ENCODE measurements around the gene ZDHHC11B. TPM values are rescaled to one million over a fixed set of nuclear protein-coding genes. Genes with fewer than 3 reads are reported as not detected.
A peak's percentile ranks its signal among the peaks of the same experiment; 100 is the strongest.
"Not testable (repeated sequence)": the region's sequence is repeated elsewhere in the genome, so short reads cannot be mapped to it uniquely, and the experiment has no call there.

Gene ZDHHC11B
- total RNA-seq, 1 experiment from 2014 or later, result 3.8 TPM

- H3K36me3 ChIP-seq (ENCODE audit: control insufficient read depth in 1 of 2, insufficient read depth in 2 of 2, low read length in 2 of 2); H3K4me3 ChIP-seq (replicated peaks in 1 of 2; ENCODE audit: low read depth in 1 of 2, low read length in 2 of 2); intact Hi-C loops (cut with micrococcal nuclease); H3K9me3 ChIP-seq (ENCODE audit: control insufficient read depth in 1 of 2, insufficient read depth in 1 of 2, low read depth in 1 of 2, low read length in 2 of 2); H3K9ac ChIP-seq (ENCODE audit: low read length); H3K4me2 ChIP-seq (ENCODE audit: low read length); H3K9me2 ChIP-seq (ENCODE audit: insufficient read depth); H3K27ac ChIP-seq (ENCODE audit: low read depth, low read length); CTCF ChIA-PET; POLR2A ChIA-PET; RAD21 ChIA-PET (ENCODE audit: low non-redundant PET in 1 of 2, low total read pairs in 2 of 2, uncharacterized antibody in 2 of 2, unreplicated experiment in 2 of 2); BruUV-seq (replicated peaks); H2AFZ ChIP-seq (ENCODE audit: low read depth, low read length, poor library complexity, severe bottlenecking); H3K79me2 ChIP-seq (ENCODE audit: insufficient read depth, low read length); DNase-seq (ENCODE audit: low read depth, low spot score); H4K20me1 ChIP-seq (ENCODE audit: insufficient read depth); H3K4me1 ChIP-seq (ENCODE audit: control insufficient read depth in 1 of 2, insufficient read depth in 2 of 2, low read length in 2 of 2); H3K27me3 ChIP-seq (ENCODE audit: insufficient read depth, low read length): not testable (repeated sequence)
- peak; percentile 26; the same call in 1 of the 2 replicates for TF ChIP-seq RAD21 (IDR thresholded peaks at IDR 0.05; ENCODE audit: low read depth)
- ATAC-seq, result peak; percentile 70; the same call in 1 of the 2 replicates
These were observed 41.0 kb upstream of the ZDHHC11B start for GRCh38 chr5:825544-825943.

- H3K4me2 ChIP-seq (ENCODE audit: low read length), result no peak overlapping the region
- H3K4me3 ChIP-seq (replicated peaks in 1 of 2; ENCODE audit: low read depth in 1 of 2, low read length in 2 of 2), result no peak overlapping the region
- DNase-seq (ENCODE audit: low read depth, low spot score), result no peak
- H3K4me1 ChIP-seq (ENCODE audit: control insufficient read depth in 1 of 2, insufficient read depth in 2 of 2, low read length in 2 of 2), result no peaks in the 10 kb centered on the region
- H3K27me3 ChIP-seq (ENCODE audit: insufficient read depth, low read length), result no peaks in the 10 kb centered on the region
- ChIA-PET CTCF (no interaction called here), RAD21 (ENCODE audit: low non-redundant PET in 1 of 2, low total read pairs in 2 of 2, uncharacterized antibody in 2 of 2, unreplicated experiment in 2 of 2) (no interaction called here), POLR2A (no interaction called here)
- TF ChIP-seq CBX3 (IDR thresholded peaks at IDR 0.05; ENCODE audit: low read depth) (no peak), RAD21 (IDR thresholded peaks at IDR 0.05; ENCODE audit: low read depth) (peak; percentile 27; the same call in 1 of the 2 replicates)
- no peak overlapping the region for H2AFZ ChIP-seq (ENCODE audit: low read depth, low read length, poor library complexity, severe bottlenecking)
- 0 out of 2 replicates have a peak, but pooled peaks have one; percentile 46 for ATAC-seq
- H3K9me2 ChIP-seq (ENCODE audit: insufficient read depth), result no peaks in the 10 kb centered on the region
- no peaks in the 10 kb centered on the region for H4K20me1 ChIP-seq (ENCODE audit: insufficient read depth)
- no peaks in the 10 kb centered on the region for H3K9me3 ChIP-seq (ENCODE audit: control insufficient read depth in 1 of 2, insufficient read depth in 1 of 2, low read depth in 1 of 2, low read length in 2 of 2)
- BruUV-seq (replicated peaks), result no TSS peak
- no peak overlapping the region for H3K9ac ChIP-seq (ENCODE audit: low read length)
- H3K79me2 ChIP-seq (ENCODE audit: insufficient read depth, low read length), result no peaks in the 10 kb centered on the region
- intact Hi-C loops (cut with micrococcal nuclease), result no loop called here
- no peaks in the 10 kb centered on the region; a peak in 1 of 4 replicates for H3K36me3 ChIP-seq (ENCODE audit: control insufficient read depth in 1 of 2, insufficient read depth in 2 of 2, low read length in 2 of 2)
- no peak overlapping the region for H3K27ac ChIP-seq (ENCODE audit: low read depth, low read length)
These were observed 37.0 kb upstream of the ZDHHC11B start for GRCh38 chr5:821504-821903.

GRCh38 chr5:820245-820644 is 35.7 kb upstream of the ZDHHC11B start:
- no peak for ATAC-seq
- Histone ChIP-seq H3K36me3 (ENCODE audit: control insufficient read depth in 1 of 2, insufficient read depth in 2 of 2, low read length in 2 of 2) (no peaks in the 10 kb centered on the region; a peak in 1 of 4 replicates), H3K27me3 (ENCODE audit: insufficient read depth, low read length) (no peaks in the 10 kb centered on the region), H3K79me2 (ENCODE audit: insufficient read depth, low read length) (no peaks in the 10 kb centered on the region), H3K4me3 (replicated peaks in 1 of 2; ENCODE audit: low read depth in 1 of 2, low read length in 2 of 2) (no peak overlapping the region), H4K20me1 (ENCODE audit: insufficient read depth) (no peaks in the 10 kb centered on the region), H3K4me1 (ENCODE audit: control insufficient read depth in 1 of 2, insufficient read depth in 2 of 2, low read length in 2 of 2) (no peaks in the 10 kb centered on the region), H3K9me2 (ENCODE audit: insufficient read depth) (no peaks in the 10 kb centered on the region), H3K9me3 (ENCODE audit: control insufficient read depth in 1 of 2, insufficient read depth in 1 of 2, low read depth in 1 of 2, low read length in 2 of 2) (no peaks in the 10 kb centered on the region), H2AFZ (ENCODE audit: low read depth, low read length, poor library complexity, severe bottlenecking) (no peak overlapping the region), H3K27ac (ENCODE audit: low read depth, low read length) (no peak overlapping the region), H3K9ac (ENCODE audit: low read length) (no peak overlapping the region), H3K4me2 (ENCODE audit: low read length) (no peak overlapping the region)
- no TSS peak for BruUV-seq (replicated peaks)
- ChIA-PET CTCF (no interaction called here), RAD21 (ENCODE audit: low non-redundant PET in 1 of 2, low total read pairs in 2 of 2, uncharacterized antibody in 2 of 2, unreplicated experiment in 2 of 2) (no interaction called here), POLR2A (no interaction called here)
- DNase-seq (ENCODE audit: low read depth, low spot score), result no peak
- intact Hi-C loops (cut with micrococcal nuclease), result no loop called here
- TF ChIP-seq ZFX (IDR thresholded peaks at IDR 0.05) (no peak), JUND (IDR thresholded peaks at IDR 0.05) (no peak), POLR2AphosphoS5 (IDR thresholded peaks at IDR 0.05; ENCODE audit: low read depth, low read length) (no peak), ELF1 (IDR thresholded peaks at IDR 0.05; ENCODE audit: borderline replicate concordance, low read depth) (no peak), EZH2 (IDR thresholded peaks at IDR 0.05) (no peak), REST (IDR thresholded peaks at IDR 0.05; ENCODE audit: low read depth) (no peak), RAD21 (IDR thresholded peaks at IDR 0.05; ENCODE audit: low read depth) (no peak), CEBPB (IDR thresholded peaks at IDR 0.05; ENCODE audit: low read depth) (no peak), TCF7L2 (IDR thresholded peaks at IDR 0.05; ENCODE audit: borderline replicate concordance, extremely low read depth, insufficient read depth, insufficient read length) (no peak), EZH2phosphoT487 (IDR thresholded peaks at IDR 0.05; ENCODE audit: borderline replicate concordance) (no peak), ZNF274 (IDR thresholded peaks at IDR 0.05; ENCODE audit: low read depth, low read length) (no peak)

Measured in HCT116 (cell line).